Smooth muscle cell (in vitro differentiated cells): ENCODE results near the gene ZCWPW1. TPM values are rescaled to one million over a fixed set of nuclear protein-coding genes. Genes with fewer than 3 reads are reported as not detected.

Experiments
- DNase-seq: peaks from one replicate; lab custom pipeline; 2025; ENCODE audit not compliant: unreplicated experiment; lab: John Stamatoyannopoulos, UW
- H2AFZ ChIP-seq: fragments of 200-600 bp; sonication (generic); 2 replicates; pipeline ENCODE4 v1.6.0; 2016; ENCODE audit warnings: antibody characterized with exemption, low read depth, mild to moderate bottlenecking
- H3F3A ChIP-seq: fragments of 200-600 bp; sonication (generic); 2 replicates; pipeline ENCODE4 v1.6.0; 2017; ENCODE audit warnings: antibody characterized with exemption, low read depth
- H3K27ac ChIP-seq: fragments of 200-600 bp; sonication (generic); 2 replicates; pipeline ENCODE4 v1.5.1; 2016; ENCODE audit warnings: low read depth, mild to moderate bottlenecking
- H3K27me3 ChIP-seq: fragments of 200-600 bp; sonication (generic); 2 replicates; pipeline ENCODE4 v1.6.1; 2016; ENCODE audit warnings: low read depth, mild to moderate bottlenecking
- H3K36me3 ChIP-seq: fragments of 200-600 bp; sonication (generic); 2 replicates; pipeline ENCODE4 v1.5.1; 2016; ENCODE audit warnings: low read depth
- H3K4me1 ChIP-seq: fragments of 200-600 bp; sonication (generic); 2 replicates; pipeline ENCODE4 v1.5.1; 2016; ENCODE audit warnings: low read depth
- H3K4me2 ChIP-seq: fragments of 200-600 bp; sonication (generic); 2 replicates; pipeline ENCODE4 v1.6.0; 2016; ENCODE audit warnings: mild to moderate bottlenecking
- H3K4me3 ChIP-seq: fragments of 200-600 bp; sonication (generic); 2 replicates; pipeline ENCODE4 v1.5.1; 2016; ENCODE audit warnings: mild to moderate bottlenecking
- H3K79me2 ChIP-seq: fragments of 200-600 bp; sonication (generic); 2 replicates; pipeline ENCODE4 v1.6.0; 2016; ENCODE audit warnings: low read depth, mild to moderate bottlenecking
- H3K9ac ChIP-seq: fragments of 200-600 bp; sonication (generic); 2 replicates; pipeline ENCODE4 v1.6.0; 2016; ENCODE audit warnings: low read depth
- H3K9me3 ChIP-seq: fragments of 200-600 bp; sonication (generic); replicated peaks from 2 replicates; pipeline ENCODE4 v1.5.1; 2016; ENCODE audit warnings: low read depth
- H4K20me1 ChIP-seq: fragments of 200-600 bp; sonication (generic); 2 replicates; pipeline ENCODE4 v1.6.0; 2016; ENCODE audit warnings: low read depth
- CTCF ChIP-seq: fragments of 200-600 bp; sonication (generic); IDR thresholded peaks from 2 replicates; pipeline ENCODE4 v1.5.1; 2017; ENCODE audit warnings: borderline replicate concordance, mild to moderate bottlenecking, antibody characterized with exemption; ENCODE audit not compliant: insufficient read depth, poor library complexity, severe bottlenecking
- WGBS: methylation state at CpG from one replicate; pipeline ENCODE4 v1.1.7; 2016; ENCODE audit warnings: low lambda C conversion rate; 5-methylcytosine and 5-hydroxymethylcytosine counted together
- polyA plus RNA-seq: library from polyadenylated mRNA; unstranded; fragments of >200 nt; fragmentation: Nextera tagmentation; extraction: Ambion mirVana; gene quantifications from 2 replicates; pipeline ENCODE4 v1.2.1, GENCODE V29; 2016
- total RNA-seq: library from RNA; depleted of rRNA; stranded (reverse); fragments of >200 nt; gene quantifications from 2 replicates; pipeline ENCODE4 v1.2.3, GENCODE V29; 2014

Gene ZCWPW1
- total and polyA plus RNA-seq, 2 experiments from 2014 or later, result 3.9 to 5.3 TPM

GRCh38 chr7:100472121-100472851 lies 43.8 kb upstream of the ZCWPW1 start:
- Histone ChIP-seq H3F3A (no peaks in the 10 kb centered on the region), H2AFZ (no peak overlapping the region), H3K9ac (no peak overlapping the region), H3K36me3 (no peaks in the 10 kb centered on the region), H3K9me3 (no peaks in the 10 kb centered on the region), H3K4me1 (peaks cover 12% of the 10 kb centered on the region), H4K20me1 (peaks cover 62% of the 10 kb centered on the region), H3K4me3 (no peak overlapping the region), H3K79me2 (peaks cover 16% of the 10 kb centered on the region), H3K4me2 (no peak overlapping the region), H3K27me3 (no peaks in the 10 kb centered on the region), H3K27ac (no peak overlapping the region)
- DNase-seq, result no peak
- WGBS, result 80% methylated on average over 12 of the region's 16 CpGs
- no peak for TF ChIP-seq CTCF

GRCh38 chr7:100471021-100471420 lies 42.5 kb upstream of the ZCWPW1 start:
- no peak overlapping the region for H3K27ac ChIP-seq
- H2AFZ ChIP-seq, result no peak overlapping the region
- H3F3A ChIP-seq, result no peaks in the 10 kb centered on the region
- TF ChIP-seq CTCF, result no peak
- H3K79me2 ChIP-seq, result peaks cover 8% of the 10 kb centered on the region
- peaks cover 50% of the 10 kb centered on the region for H4K20me1 ChIP-seq
- no peaks in the 10 kb centered on the region for H3K36me3 ChIP-seq
- H3K27me3 ChIP-seq, result no peaks in the 10 kb centered on the region
- no peak overlapping the region for H3K4me3 ChIP-seq
- 100% methylated on average over 1 of the region's 4 CpGs for whole genome bisulfite sequencing
- DNase-seq, result no peak
- H3K4me1 ChIP-seq, result peaks cover 5% of the 10 kb centered on the region
- H3K9me3 ChIP-seq, result no peaks in the 10 kb centered on the region
- H3K9ac ChIP-seq, result no peak overlapping the region
- no peak overlapping the region for H3K4me2 ChIP-seq

GRCh38 chr7:100469227-100470044 lies 40.9 kb upstream of the ZCWPW1 start:
- Histone ChIP-seq H3K9ac (no peak overlapping the region), H3K27ac (no peak overlapping the region), H3K4me2 (no peak overlapping the region), H3F3A (no peaks in the 10 kb centered on the region), H3K79me2 (no peaks in the 10 kb centered on the region), H3K9me3 (no peaks in the 10 kb centered on the region), H3K4me3 (no peak overlapping the region), H3K27me3 (no peaks in the 10 kb centered on the region), H4K20me1 (peaks cover 35% of the 10 kb centered on the region), H3K4me1 (no peaks in the 10 kb centered on the region), H3K36me3 (no peaks in the 10 kb centered on the region), H2AFZ (no peak overlapping the region)
- WGBS, result 52% methylated on average over 8 of the region's 13 CpGs
- peak; percentile 88 for TF ChIP-seq CTCF
- peak; percentile 68 for DNase-seq
